Nucleus accumbens (tissue), 56 donors: ENCODE data around the gene PCDH18.

Experiments used
- DNase-seq, 56 donors: peaks; one replicate each; lab custom pipeline; 2025; lab: John Stamatoyannopoulos, UW

The PCDH18 gene

DNA sequence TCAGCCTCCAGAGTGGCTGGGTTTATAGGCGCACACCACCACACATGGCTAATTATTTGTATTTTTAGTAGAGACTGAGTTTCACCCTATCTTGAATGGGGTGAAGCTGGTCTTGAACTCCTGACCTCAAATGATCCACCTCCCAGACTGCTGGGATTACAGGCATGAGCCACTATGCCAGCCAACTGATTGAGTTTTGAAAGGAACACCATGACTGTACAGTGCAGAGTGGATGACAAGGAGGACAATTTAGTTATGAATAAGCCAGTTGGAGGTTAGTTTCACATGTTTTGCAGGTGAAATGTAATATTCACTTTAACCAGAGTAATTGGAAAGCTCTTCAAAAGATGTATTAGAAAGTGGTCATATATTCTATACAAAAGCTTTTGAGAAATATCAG, 60.8 kb downstream of the PCDH18 start:
- no peak for DNase-seq

DNA sequence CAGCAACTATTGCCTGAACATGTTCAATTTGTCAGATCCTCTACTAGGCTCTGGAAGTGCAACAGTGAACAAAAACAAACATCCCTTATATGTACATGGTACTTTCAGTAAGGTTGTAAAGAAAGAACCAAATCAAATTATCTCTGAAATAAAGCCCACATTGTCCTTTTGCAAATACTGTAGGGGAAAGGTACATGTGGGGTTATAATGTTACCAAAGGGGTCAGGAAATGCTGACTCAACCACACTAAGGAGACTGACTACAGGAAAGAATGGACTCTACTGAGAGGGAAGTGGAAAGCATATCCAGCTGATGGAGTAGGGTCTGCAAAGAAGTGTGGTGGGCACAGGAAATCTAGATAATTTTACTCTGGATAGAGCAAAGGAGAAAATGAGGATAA, 61.5 kb downstream of the PCDH18 start:
- no peak for DNase-seq
